NCI-H82 treated with DMSO at 0.1 percent for 48 hours (cell line): ENCODE measurements around the gene LTBR.
A peak's percentile ranks its signal among the peaks of the same experiment; 100 is the strongest.
"Not testable (repeated sequence)": the region's sequence is repeated elsewhere in the genome, so short reads cannot be mapped to it uniquely, and the experiment has no call there.

Source experiments
- DNase-seq: peaks from one replicate; lab custom pipeline; 2025; ENCODE audit not compliant: unreplicated experiment; lab: John Stamatoyannopoulos, UW

The LTBR gene

DNA sequence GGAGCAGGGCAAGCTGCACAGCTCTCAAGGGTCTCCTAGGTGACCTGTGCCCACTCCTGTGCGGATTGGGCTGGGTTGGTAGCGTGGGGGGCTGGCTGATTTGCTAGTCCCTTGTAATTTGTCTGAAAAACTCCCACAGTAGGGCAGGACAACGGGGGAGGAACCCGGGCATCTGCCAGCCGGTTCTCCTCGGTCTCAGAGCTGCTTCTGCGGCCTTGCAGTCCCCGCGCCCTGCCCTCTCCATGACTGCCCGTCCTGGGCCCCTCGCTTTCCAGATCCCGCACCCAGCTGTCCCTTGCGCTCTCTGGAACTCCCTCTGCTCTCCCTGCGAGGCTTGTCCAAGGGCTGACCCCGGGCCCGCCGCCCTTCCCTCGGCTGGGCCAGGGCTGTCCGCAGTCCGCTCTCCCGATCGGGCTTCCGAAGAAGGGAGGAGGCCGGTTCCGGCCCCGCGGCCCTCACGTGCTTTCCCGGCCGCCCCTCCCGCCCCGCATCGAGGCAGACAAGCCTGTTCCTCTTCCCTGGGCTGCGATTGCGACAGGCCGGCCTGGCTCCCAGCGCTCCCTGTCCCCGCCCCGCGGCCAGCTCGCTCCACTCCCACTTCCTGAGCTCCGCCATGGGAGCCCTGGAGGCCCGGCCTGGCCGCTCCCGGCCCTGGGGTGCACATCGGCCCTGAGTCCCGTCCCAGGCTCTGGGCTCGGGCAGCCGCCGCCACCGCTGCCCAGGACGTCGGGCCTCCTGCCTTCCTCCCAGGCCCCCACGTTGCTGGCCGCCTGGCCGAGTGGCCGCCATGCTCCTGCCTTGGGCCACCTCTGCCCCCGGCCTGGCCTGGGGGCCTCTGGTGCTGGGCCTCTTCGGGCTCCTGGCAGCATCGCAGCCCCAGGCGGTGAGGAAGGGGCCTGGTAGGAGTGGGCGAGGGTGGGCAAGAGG lies at the start of gene LTBR:
Gene LTBR (plus strand): TSS at position 591 of the 927 bp plus-strand sequence. CDS start 197 bp downstream, at position 788.
- no peak for DNase-seq

GRCh38 chr12:6334359-6334758 lies 49.6 kb upstream of the LTBR start:
- no peak for DNase-seq

GRCh38 chr12:6334940-6335450 lies 49.0 kb upstream of the LTBR start:
- DNase-seq: no peak

DNA sequence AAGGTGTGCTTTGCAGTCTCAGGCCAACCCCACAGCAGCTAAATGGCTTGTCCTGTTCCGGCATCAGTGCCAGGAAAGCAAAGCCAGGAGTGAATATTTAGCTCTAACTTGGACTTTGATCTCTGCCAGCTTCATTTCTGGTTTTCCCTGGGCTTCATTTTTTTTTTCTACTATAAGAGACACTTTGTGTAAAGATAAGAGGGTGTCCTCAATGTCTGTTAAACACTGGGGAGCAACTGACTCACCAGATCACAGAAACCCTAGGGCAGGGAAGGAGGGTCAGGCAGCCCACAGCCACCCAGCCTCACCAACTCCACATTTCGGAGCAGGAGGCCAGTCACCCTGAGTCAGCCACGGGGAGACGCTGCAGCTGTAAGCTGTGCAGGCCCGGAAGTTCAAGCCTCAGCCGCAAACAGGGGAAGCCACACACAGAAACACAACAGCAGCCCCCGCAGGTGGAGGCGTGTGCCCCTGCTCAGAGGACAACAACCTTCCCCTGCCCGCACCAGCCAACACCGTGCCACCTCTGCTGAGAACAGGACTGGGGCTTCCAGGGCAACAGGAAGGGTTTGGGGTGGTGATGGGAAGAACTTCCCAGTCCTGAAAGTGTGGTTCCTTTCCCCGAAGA lies 48.4 kb upstream of the LTBR start:
- DNase-seq: no peak

DNA sequence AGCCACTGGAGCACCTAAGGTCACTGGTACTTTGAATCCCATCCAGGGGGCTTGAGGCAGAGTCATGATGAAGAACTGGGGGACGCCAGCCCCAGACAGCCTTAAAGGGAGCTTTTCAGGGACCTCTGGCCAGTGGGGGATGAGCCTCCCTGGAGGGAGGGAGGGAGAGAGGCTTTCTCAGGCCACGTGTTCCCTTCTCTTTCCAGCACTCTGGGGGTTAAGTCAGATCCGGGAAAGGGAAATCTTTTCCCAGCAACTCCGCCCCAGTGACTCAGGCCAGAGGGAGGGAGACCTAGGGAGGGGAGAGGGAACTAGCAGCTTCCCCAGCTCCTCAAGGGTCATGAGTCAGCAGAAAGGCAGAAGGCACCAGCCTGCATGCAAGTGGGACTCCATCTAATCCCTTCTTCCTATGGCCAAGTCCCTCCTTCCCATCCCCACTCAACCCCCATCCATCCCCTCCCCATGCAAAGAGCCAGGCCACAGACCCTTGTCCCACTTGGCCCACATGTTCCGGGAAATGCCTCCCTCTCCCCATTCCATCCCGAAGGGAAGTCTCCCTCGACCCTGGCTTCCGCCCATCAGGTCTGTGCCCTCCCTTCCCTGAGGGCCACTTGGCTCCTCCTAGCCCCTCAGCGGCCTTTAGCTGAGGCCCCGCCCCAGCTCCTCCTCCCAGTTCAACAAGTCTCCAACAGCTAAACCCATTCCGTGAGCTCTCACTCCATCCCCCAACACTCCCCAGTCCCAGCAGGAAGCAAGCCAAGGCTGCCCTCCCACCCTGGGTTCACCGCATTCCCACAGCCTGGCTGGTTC lies 47.7 kb upstream of the LTBR start:
- peak; percentile 95 for DNase-seq

DNA sequence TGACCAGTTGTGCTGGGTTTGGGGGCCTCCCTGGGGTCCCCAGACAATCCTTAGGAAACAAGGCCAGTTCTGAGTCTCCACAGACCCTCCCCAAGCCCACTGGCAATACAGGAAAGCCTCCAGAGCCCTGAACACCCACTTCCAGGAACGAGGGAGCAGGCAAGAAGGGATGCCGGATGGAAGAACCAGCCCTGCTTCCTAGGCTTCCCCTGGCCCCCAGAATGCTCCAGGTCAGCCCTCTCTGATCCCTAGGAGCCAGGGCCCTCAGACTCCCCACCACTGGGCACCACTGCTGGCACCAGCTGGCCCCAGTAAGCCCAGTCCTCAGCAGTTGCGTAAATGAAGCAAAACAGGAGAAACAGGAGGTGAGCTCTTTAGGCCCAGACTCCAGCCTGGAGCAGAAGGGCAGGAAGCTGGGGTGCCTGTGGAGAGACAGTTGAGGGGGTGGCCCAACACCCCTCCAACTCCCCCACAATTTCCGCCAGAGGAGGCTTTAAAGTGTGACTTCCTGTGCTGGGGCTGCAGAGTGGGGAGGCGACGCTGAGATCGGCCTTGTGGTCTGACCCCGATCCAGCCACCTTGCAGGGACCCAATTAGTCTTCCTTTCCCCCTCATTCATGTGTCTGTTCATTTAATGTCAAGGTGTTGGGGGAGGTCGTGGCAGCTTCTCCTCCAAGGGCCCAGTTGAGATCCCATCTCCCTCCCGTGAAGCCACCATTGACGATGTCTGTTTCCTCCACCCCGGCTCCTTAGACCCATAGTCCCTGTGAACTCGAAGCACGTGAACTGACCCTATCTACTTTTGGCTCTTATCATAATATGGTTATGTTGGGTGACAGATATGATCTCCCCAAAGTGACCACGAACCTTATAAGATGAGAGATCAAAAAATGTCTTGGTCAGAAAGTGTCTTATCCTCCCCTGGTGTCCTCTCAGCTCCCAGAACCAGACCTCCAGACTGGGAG lies 46.8 kb upstream of the LTBR start:
- DNase-seq: no peak

DNA sequence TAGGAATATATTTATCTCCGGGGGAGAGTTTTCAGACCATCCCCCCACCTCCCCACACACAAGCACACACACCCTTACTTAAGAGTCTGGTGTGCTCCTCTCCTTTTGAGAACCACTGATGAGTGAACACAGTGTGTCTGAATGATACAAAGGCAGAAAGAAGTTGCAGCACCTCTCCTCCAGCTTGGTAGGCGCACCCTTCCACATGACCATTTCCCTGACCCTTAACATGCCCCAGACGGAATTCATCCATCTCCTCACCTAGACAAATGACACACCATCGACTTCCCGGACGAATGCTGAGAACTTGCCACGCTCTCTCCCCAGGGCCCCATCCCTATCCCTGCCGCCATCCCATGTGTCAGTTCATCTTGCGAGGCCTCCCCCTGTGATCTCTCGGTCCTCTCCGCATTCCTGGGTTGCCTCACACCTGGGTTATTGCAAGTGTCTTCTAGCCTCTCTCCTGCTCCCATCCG lies 46.0 kb upstream of the LTBR start:
- DNase-seq: no peak

DNA sequence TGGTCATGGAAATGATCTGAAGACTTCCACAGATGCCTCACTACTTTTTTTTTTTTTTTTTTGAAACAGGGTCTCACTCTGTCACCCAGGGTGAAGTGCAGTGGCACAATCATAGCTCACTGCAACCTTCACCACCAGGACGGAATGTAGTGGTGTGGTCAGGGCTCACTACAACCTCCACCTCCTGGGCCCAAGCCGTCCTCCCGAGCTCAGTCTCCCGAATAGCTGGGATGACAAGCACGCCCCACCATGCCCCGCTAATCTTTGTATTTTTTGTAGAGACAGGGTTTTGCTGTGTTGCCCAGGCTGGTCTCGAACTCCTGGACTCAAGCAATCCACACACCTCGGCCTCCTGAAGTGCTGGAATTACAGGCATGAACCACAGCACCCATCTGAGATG lies 45.4 kb upstream of the LTBR start:
- DNase-seq: not testable (repeated sequence)

- no peak for DNase-seq
Observed at GRCh38 chr12:6338955-6339354, 45.0 kb upstream of the LTBR start.

DNA sequence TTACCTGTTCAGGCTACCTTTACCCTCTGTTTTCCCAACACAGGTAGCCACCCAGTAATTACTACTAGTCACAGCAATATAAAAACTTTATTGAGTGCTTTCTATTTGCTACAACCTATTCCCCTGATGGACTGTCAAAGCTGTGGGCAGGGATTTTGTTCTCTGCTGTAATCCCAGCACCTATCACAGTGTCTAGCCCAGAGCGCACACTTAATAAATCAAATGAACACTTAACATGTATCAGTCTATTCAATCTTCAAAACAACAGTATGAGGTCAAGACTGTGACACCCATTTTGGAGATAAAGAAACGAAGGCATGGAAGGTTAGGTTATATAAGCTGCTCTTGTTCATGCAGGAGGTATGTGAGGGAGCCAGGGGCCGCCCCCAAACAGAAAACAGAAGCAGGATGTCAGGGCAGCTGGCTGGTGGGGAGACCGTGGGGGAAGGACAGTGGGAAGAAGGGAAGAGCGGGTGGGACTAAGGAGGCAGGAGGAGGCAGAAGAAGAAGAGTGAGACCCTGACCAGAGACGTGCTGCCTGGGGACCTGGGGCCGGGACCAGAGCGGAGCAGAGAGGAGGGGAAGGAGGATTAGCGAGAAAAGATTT lies 43.8 kb upstream of the LTBR start:
- no peak for DNase-seq

DNA sequence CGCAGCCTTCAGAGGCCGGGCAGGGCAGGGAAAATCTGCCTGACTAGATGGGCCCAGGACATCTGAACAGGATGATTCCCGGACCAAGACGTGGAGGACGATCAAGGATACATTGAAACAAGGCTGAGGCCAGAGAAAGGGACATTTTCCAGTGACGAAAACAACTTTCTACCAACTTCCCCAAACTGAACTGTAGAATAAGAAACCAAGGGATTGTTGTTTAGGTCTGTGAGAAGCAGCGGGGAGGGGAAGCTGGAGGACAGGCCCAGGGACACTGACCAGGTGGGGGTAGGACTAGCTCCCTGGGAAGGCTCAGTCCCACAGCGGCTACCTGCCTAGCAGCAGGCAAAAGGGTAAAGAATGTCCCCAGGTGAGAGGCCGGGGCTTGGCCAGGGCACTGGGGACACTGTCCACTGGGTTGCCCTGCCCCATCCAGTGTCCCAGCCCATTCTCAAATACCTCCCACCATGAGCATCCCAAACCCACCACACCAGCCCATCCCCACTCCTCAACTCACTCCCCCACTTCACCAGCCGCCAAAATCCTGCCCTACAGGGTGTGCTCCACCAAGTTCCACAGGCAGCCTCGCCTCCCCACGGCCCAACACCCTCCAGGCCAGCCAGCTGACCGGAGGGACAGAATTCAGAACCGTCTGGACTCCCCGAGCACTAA lies 43.1 kb upstream of the LTBR start:
- no peak for DNase-seq

GRCh38 chr12:6341417-6342139 lies 42.4 kb upstream of the LTBR start, which contains the start of gene TNFRSF1A:
TSS of gene TNFRSF1A (minus strand) at chr12:6342076. CDS start at chr12:6341814, 262 bp downstream.
- peak; percentile 18 for DNase-seq

DNA sequence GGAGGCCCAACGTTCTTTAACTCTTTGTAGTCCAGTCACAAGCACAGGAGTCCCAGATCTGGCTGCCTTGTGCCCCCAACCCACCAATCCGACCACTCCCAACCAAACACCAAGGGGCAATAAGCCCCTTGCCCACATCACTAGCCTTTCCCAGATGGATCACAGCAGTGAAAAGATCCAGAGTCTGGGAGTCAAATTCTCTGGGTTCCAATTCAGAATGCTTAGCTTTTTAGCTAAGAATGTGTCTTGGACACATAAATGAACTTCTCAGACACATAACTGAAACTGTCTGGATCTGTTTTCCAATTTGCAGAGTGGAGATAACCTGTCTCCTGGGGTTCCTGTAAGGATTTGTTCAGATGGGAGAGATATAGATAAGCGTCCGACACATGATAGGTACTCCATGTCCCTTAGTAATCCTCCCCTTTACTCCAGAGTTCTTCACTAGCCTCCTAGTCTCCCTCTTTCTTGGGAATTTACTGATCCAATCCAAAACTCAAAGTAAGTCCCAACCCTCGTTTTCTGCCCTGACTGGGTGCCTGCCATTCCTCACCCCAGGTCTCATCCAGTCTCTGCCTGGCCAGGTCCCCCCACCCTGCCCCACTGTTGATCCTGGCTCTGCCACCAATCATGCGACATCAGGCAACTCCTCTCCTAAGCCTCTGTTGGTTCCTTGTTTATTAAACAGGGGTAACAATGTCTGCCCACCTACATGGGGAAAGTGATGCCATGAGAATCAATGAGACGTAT lies 41.6 kb upstream of the LTBR start:
- no peak for DNase-seq

DNA sequence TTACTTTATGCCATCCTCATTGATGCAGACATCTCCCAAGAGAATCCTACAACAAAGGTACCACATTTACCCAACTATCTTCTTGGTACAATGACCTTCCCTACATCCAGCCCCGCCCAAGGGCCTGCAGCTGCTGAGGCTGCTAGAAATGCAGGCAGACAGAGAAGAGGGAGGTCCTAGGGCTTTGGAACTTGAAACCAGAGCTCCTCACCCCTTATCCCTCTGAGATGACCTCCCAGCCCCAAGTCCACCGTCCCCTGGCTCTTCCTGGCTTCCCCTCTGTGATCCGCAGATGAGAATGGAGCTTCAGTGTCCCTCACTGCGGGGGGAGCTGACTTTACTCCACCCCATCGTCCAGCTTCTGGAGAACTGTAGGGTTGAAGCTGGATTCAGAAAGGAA lies 40.4 kb upstream of the LTBR start:
- DNase-seq: no peak

DNA sequence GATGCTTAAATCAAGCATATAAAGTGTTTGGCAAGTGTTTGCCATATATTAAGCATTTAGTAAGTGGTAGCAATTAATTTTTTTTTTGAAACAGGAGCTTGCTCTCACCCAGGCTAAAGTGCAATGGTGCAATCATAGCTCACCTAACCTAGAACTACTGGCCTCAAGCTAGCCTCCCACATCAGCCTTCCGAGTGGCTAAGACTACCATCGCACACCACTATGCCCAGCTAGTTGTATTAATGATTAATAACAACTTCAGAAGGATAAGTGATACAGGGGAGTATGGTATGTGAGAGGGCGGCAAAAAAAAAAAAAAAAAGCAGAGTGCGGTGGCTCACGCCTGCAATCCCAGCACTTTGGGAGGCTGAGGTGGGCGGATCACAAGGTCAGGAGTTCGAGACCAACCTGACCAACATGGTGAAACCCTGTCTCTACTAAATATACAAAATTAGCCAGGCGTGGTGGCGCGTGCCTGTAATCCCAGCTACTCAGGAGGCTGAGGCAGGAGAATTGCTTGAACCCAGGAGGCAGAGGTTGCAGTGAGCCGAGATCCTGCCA lies 39.8 kb upstream of the LTBR start:
- DNase-seq: not testable (repeated sequence)

GRCh38 chr12:6345319-6346091 lies 38.5 kb upstream of the LTBR start:
- DNase-seq: no peak
